HT1080 (cell line): ENCODE results near the gene PNLIPRP2. TPM values are rescaled to one million over a fixed set of nuclear protein-coding genes. Genes with fewer than 3 reads are reported as not detected.

Experiments used
- DNase-seq: peaks from one replicate; pipeline ENCODE4 v3.0.0-alpha.2; 2015; ENCODE audit warnings: low read depth
- polyA plus RNA-seq, 2 experiments: library from polyadenylated mRNA; depleted of rRNA; stranded (reverse); fragments of >200 nt; gene quantifications; 2 replicates each; pipeline ENCODE4 v1.2.3, GENCODE V29; 2015
- total RNA-seq: library from RNA; depleted of rRNA; stranded (reverse); fragments of >200 nt; shearing (Covaris generic); gene quantifications from 2 replicates; pipeline ENCODE4 v1.2.3, GENCODE V29; 2014; rRNA removed

Gene PNLIPRP2
- not detected in 2 replicates for total RNA-seq
- polyA plus RNA-seq (2015; cell fraction: cytosol; rRNA removed) = not detected in 2 replicates
- not detected in 2 replicates for polyA plus RNA-seq (2015; cell fraction: nucleus; rRNA removed)

DNA sequence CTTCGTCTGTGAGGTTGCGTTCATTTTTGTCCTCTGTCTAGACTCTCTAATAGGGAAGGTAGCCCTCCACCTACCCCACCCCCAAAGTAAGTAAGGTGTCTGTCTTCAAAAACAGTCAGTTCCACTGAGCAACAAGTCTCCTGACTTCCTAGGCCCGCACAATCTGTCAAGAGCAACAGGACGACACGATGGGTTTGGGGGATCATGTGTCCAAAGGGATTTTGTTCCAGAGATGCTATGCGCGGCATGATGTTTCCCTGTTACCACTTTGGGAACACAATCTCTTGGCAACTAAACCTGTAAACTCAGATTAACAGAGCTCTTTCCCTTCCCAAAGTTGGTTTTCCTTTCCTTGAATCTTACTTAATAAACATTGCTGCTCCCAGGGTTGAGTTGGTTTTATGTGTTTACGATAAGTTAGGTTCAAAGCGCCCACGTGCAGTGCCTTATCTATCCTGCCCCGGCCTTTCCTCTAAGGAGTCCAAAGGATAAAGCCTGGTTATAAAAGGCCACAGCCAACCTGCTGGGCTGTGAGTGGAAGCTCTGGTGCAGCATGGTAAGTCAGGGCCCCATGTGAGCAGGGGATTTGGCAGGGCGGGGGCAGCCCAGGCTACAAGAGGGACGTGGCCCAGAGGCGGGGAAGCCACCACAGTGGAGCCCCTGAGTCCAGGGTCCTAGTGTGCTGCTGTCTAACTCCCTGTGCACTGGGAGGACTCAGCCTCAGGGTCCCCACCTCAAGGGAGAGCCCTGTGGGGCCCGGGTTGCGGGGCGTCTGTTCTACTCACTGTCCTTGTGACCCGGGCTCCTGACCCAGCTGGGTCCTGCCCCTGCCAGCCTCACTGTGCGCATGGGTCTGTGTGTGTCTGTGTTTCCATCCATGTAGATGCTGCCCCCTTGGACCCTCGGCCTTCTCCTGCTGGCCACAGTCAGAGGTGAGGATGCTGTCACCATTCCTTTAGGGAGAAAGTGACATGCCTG, at the start of gene PNLIPRP2:
TSS of gene PNLIPRP2 (plus strand) at position 531 of the 978 bp plus-strand sequence.
- no peak for DNase-seq

DNA sequence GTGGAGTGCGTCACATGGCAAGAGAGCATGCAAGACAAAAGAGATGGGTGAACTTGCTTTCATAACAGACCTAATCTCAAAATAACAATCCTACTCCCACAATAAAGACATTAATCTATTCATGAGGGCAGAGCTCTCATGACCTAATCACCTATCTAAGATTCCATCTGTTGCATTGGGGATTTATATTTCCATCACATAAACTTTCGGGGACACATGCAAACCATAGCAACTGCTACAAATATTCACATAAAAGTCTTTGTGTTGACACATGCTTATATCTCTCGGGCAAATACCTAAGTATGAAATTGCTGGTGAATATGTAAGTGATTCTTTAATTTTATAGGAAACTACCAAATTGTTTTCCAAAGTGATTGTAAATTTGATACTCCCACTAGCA, 46.0 kb upstream of the PNLIPRP2 start:
- DNase-seq = no peak

DNA sequence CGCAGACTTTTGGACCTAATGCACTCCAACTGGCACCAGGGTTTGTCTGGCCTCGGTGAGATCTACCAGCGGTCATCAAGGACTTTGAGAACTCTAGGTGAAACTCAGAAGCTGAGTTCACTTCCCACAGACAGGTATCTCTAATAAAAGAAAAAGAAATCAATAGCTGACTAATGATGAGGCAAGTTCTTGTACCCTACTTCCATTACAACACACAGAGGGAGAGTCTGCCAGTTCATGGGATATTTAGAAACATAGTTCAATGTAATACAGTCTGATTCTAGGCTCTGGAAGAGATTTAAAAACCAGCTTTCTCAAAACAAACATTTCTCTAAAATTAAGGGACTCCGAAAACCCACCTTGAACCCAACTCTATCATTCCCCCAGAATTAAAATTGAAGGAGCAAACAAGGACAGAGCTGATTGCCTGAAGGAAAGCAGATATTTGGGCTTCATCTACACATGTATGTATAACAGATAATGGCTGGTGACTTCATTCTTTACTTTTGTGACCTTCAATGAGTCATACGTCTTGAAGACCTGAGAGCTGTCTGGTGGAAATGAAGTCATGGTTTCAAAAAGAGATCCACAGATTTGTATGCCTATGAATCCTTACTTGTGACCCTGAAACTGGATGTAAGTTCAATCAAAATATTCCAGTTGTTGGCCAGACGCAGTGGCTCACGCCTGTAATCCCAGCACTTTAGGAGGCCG, 32.7 kb upstream of the PNLIPRP2 start:
- peak; percentile 21 for DNase-seq

DNA sequence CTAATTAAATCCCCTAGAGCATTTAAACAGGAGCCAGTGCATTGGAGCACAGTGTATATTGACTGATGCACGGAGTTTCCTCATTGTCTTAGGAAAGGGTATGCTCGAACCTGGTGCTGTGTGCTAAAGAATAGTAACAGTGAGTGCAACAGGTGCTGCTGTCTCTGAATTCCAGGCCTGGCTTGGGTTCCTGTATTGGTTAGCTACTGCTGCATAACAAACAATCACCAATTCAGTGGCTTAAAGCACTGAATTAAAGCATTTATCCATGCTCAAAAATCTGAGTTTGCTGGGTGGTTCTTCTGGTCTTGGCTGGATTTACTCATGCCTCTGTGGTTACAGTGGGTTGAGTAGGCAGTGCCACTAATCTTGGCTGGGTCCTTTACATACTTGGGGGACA, 31.8 kb upstream of the PNLIPRP2 start:
- DNase-seq = no peak

DNA sequence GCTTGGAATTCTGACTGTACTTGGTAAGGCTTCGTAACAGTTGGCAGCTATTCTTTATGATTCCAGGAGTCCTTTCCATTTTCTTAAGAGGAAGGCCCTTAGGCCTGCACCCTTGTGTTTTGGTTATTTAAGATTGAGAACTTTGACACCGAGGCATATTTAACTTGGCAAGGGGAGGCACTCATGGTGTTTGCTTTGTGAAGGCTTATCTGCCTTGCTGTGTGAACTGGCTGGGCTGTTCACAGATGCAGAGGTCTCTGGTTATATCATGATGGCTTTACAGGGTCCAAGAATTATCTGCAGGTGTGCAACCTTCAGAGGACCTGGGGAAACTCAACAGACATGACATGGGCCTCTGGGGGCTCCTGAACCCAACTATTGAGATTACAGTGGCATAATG, 30.8 kb upstream of the PNLIPRP2 start:
- no peak for DNase-seq

DNA sequence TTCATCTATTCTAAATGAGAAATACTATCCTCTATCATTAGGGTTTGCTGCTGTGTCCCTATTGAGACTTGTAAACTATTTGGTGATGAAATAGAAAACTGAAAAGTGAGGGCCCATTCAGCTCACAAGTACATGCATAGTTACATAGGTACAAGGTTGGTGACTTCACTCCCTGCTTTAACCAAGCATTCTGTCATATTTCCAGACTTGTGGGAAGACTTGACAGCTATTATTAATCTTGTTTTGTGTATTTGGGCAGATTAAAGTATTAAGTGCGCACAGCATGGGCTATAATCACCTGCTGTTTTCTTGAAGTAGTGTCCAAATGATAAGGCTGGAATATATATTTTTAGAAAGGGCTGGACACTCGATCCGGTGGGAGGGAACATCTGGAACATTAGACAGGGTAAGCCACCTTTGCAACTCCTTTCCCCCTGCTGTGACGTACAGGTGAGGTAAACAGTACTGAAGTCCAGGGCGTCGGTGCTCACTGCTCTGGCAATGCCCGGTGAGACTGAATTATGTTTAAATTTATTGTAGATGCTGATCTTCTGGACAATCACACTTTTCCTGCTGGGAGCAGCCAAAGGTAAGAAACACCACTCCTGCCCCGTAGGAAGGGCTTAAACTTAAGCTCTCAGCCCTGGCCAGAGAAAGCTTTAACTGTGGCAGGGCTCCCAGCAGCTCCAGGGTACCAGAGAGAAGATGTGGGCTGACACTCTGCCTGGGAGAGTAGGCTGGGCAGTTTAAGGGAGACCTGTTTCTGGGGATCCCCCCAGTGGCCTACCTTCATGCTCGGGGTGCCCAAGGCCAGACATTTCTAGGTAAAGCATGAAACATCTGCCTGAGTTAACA, 29.9 kb upstream of the PNLIPRP2 start, which contains the start of gene PNLIPRP1:
TSS of gene PNLIPRP1 (plus strand) at position 370 of the 855 bp plus-strand sequence. CDS start at position 541, 171 bp downstream.
- DNase-seq = no peak

DNA sequence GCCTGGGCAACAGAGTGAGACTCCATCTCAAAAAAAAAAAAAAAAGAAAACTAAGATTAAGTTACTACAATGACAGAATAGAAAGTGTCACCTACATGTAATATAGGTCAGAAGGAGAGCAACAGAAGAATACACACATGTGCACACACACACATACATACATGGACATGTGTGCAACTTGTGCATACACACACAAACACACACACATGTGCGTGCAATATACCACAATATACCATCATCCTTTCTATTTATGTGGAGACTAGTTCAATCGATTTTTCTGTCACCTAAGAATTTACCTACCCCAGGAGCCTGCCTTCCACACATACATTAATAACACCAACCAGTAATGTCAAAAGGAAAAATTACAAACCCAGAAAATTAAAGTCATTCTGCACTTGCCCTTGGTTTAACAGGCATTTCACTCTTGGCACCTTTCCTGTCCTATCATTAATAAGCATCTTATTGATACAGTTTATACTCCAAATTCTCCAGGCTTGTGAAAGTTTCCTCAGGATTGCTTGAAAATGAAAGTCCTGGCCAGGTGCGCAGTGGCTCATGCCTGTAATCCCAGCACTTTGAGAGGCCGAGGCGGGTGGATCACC, 27.5 kb upstream of the PNLIPRP2 start:
- DNase-seq = no peak

DNA sequence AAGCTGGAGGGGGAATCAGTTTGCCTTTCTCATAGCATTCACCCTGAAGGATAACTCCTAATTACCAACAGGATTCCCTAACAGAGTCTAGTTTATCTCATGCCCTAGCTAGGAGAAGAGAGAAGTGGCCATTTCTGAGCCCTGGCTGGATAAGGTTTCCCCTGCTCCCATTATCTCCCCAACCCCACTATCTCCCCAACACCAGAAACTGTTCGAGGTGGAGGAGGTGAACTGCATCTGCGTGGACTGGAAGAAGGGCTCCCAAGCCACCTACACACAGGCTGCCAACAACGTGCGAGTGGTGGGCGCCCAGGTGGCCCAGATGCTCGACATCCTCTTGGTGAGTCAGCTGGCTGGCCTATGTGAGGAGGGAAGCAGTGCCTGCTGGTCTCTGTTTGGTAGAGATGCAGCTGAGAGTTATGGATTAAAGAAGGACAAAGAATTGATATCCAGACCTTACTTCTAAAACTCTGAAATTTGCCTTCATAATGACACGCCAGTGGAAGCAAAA, 26.2 kb upstream of the PNLIPRP2 start:
- no peak for DNase-seq

DNA sequence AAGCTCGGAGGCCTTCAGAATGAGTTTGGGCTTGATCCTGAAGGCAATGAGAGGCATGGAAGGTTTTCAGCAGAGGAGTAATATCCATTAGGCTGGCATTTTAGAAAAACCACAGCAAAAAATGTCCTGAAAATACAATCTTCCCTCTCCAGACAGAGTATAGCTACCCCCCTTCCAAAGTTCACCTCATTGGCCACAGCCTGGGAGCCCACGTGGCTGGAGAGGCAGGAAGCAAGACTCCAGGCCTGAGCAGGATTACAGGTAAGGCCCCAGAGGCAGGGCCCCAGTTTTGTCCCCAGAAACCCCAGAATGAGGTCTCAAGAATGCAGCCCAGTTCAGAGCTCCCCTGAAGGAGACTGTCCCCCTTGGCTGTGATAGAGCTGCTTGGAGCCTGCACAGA, 24.7 kb upstream of the PNLIPRP2 start:
- no peak for DNase-seq

DNA sequence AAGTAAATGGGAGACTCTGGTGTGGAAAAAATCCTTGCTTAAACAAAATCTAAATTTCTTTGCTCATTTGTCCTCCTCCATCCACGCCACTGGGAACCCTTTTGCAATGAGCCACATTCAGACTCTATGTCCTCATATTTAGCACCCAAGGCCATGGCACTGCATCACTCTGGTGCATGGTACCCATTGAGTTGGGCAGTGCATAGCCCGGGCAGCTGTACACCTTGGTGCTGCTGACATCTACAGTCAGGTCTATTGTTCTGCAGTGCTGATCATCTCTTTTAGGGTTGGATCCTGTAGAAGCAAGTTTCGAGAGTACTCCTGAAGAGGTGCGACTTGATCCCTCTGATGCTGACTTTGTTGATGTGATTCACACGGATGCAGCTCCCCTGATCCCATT, 23.2 kb upstream of the PNLIPRP2 start:
- DNase-seq = no peak

DNA sequence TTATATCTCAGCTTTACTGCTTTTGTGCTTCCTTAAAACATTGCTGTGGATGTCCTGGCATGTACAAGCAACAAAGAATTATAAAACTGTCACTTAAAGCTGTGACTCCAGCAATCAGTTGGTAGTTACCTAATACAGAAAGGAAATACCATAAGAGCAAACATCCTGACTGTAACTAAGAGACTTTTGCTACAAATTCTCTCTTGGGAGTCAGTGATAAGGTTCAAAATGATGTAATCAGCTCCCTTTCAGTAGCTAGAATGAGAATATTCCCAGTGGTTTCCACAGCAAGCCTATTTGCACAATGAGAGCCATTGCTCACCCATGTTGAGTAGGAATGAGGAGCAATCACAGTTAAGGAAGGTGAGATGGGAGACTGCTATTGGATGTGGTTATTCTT, 22.4 kb upstream of the PNLIPRP2 start:
- DNase-seq = no peak

DNA sequence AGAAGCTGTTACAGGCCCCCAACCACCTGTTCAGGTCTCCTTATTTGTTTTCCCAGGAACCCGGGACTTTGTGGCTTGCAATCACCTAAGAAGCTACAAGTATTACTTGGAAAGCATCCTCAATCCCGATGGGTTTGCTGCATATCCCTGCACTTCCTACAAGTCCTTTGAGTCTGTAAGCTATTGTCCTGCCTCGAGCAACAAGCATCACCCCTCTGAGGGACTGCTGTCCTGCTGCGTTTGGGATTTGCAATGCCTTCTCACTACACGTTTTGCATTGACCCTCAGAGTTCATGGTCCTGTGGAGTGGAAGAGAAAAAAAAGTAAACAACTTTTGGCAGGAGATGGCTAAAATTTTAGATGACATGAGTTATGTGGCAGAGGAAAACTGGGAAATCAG, 20.8 kb upstream of the PNLIPRP2 start:
- no peak for DNase-seq

DNA sequence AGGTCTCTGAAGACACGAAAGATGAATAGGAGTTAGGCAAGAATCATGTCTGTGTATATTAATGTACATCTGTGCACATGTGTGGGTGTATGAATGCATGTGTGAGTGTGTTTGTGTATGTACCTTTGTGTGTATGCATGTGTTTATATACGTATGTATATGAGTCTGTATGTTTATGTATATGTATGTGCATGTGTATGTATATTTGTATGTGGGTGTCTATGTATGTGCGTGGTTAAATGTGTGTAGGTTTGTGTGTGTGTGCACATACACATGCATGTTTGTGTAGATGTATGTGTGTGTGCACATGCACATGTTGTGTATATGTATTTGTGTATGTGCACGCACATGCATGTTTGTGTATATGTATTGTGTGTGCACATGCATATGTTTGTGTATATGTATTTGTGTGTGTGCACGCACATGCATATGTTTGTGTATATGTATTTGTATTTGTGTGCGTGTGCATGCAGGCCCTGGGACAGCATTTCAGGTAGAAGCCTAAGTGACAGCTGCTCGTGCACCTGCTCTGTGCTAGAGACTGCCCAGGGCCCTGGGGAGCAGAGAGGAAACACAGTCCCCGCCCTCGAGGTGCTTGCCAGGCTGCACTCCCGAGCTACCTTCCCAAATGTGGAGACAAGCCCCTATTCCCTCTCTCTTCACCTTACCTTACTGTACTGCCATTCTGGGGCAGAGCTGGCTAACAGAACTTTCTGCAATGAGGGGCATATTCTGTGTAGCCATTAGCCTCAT, 17.9 kb upstream of the PNLIPRP2 start:
- DNase-seq = no peak

DNA sequence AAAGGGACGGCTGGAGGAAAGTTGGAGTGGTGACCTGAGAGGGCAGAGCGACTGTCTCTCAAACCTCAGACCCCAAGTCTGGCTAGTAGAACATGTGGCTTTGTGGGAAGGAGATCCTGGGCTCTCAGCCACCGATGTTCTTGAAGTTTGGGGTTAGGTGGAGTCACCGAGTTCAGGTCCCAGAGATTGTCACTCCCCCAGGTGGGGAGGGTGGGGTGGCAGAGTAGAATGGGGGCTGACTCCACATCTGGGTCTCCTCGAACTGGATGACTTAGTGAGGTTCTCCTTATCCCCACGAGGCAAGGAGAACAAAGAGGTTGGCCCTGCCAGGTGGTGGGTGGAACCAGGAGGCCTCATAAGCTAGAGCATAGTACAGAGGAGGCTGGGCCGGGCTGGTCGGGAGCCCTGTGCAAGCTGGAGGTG, 14.7 kb upstream of the PNLIPRP2 start:
- no peak for DNase-seq

DNA sequence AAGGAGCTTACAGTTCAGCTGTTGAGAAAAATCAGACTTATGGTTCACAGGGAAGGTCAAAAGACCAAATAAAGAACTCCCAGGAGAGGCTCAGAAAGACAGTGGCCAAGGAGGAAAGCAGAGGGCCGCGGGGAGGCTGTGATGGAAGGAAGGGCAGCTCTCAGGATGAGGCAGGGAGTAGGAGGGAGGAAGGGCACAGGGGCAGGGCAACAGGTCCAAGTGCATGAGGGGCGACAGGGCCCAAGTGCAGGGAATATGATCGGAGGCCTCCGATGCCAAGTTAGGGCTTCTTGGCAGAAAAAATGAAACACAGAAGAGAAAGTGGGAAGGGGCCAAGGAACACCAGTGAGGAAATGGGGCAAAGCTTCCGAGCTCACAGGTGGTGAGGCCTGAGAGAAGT, 13.4 kb upstream of the PNLIPRP2 start:
- no peak for DNase-seq

DNA sequence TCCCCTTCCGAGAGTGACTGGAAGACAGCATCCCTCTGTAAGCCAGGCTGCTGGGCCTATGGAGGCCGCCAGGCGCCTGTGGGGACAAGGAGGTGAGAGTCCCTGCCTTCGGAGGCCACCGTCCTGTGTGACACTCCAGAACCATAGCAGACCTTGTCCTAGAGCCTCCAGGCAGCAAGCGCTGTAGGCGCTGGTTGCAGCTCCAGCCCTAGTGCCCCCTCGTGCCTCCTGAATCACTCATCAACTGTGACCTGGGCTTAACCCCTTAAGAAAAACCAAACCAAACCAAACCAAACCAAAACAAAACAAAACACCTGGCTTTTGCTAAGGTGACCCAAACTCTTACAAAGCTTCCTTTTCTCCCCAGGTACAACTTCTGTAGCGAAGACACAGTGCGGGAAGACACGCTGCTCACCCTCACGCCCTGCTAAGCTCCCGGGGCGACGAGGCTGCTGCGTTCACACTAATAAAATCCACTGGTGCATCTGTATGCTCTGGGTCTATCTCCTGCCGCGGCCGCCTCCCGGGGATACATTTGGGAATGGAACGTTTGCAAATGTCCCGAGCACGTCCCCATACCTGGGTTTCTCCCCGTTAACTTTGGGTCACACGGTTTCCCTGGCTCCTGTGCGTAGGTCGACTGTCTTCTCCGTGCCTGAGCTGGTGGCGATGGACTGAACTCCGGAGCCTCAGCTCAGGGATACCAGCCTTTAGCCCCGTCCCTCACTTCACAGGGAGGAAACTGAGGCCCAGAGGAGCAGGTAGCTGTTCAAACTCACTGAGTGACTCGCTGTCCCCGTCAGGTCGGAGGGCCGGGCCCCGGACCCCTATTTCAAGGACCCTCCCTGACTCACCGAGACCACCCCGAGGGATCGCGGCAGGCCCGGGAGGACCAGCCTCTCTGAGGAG, 11.8 kb upstream of the PNLIPRP2 start:
- no peak for DNase-seq

DNA sequence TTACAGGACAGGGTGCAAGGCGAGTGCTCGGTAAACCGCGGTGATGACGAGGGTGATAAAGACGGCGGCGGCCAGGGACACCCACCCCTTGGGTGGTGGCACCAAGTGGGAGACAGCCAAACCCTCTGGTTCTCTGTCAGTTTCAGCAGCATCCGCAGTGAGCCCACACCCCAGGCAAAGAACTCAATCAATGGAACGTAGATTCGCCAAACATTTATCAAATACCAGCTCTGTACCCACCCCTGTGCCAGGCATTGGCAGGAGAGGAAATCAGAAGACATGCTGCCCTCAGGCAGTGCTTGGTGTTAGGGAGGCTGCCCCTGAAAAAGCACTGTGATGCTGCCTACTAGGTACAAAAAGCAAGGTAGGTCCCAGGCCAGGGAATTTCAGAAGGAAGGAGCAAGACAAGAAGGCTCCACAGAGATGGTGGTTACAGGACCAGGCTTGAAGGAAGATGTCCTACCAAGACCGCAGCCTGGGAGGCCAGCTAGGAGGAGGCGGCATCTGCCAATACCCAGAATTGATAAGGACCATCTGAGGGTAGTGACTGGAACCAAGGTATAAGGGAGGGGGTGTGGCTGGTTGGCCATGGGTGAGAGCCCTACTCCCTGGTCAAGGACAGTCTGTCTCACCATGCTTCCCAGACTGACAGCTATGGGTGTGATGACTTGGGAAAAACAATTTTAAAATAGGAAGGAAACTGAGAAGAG, 10.2 kb upstream of the PNLIPRP2 start:
- DNase-seq = no peak

DNA sequence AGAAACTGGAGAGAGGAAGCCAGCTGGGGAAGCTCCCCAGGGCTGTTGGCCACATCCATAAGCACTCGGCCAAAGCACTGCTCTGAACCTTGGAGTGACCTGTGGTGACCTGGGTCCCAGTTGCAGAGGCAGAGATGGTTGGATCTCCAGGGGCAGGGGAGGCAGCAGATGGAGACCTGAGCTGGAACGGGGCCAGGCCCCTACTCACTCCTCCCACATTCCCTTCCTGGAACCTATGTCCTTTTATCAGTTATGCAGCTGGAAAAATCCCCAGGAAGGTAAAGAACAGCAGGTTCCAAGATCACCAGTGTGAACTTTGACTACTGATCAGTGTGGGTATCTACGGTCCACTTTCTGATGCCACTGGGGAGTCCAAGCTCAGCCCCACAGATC, 9.6 kb upstream of the PNLIPRP2 start:
- DNase-seq = no peak
